Kidney epithelial cell (primary cell): Measurements from ENCODE around the gene SLC39A11. TPM values are rescaled to one million over a fixed set of nuclear protein-coding genes. Genes with fewer than 3 reads are reported as not detected.
"Not testable (repeated sequence)": the region's sequence is repeated elsewhere in the genome, so short reads cannot be mapped to it uniquely, and the experiment has no call there.

ENCODE experiments used
- DNase-seq: peaks from one replicate; pipeline ENCODE4 v3.0.0-alpha.2; 2010; ENCODE audit warnings: low read depth
- H3K27me3 ChIP-seq: 2 replicates; pipeline ENCODE4 v1.6.0; 2011; ENCODE audit warnings: low read length; ENCODE audit not compliant: control insufficient read depth, insufficient read depth
- H3K36me3 ChIP-seq: 2 replicates; pipeline ENCODE4 v1.5.1; 2011; ENCODE audit warnings: low read length; ENCODE audit not compliant: control insufficient read depth, insufficient read depth
- H3K4me3 ChIP-seq: 2 replicates; pipeline ENCODE4 v1.5.1; 2011; ENCODE audit warnings: low read depth, mild to moderate bottlenecking, control low read depth, low read length
- total RNA-seq: library from RNA; depleted of rRNA; stranded (reverse); fragments of >200 nt; gene quantifications from 2 replicates; pipeline ENCODE4 v1.2.3, GENCODE V29; 2015
- TF ChIP-seq, protein P1 (sequence below): IDR thresholded peaks from 2 replicates; pipeline ENCODE4 v1.5.1; 2011; ENCODE audit warnings: mild to moderate bottlenecking, moderate library complexity, low read length, control low read depth, inconsistent platforms; ENCODE audit not compliant: insufficient read depth, poor library complexity, severe bottlenecking

SLC39A11 gene
- total RNA-seq, 1 donor from 2014 or later, result 13.0 TPM

GRCh38 chr17:73068322-73069153, 23.9 kb downstream of the SLC39A11 start:
- peak; percentile 82 for DNase-seq
- no peak overlapping the region for H3K4me3 ChIP-seq
- H3K36me3 ChIP-seq, result no peaks in the 10 kb centered on the region
- no peaks in the 10 kb centered on the region for H3K27me3 ChIP-seq
- TF ChIP-seq, protein P1, sequence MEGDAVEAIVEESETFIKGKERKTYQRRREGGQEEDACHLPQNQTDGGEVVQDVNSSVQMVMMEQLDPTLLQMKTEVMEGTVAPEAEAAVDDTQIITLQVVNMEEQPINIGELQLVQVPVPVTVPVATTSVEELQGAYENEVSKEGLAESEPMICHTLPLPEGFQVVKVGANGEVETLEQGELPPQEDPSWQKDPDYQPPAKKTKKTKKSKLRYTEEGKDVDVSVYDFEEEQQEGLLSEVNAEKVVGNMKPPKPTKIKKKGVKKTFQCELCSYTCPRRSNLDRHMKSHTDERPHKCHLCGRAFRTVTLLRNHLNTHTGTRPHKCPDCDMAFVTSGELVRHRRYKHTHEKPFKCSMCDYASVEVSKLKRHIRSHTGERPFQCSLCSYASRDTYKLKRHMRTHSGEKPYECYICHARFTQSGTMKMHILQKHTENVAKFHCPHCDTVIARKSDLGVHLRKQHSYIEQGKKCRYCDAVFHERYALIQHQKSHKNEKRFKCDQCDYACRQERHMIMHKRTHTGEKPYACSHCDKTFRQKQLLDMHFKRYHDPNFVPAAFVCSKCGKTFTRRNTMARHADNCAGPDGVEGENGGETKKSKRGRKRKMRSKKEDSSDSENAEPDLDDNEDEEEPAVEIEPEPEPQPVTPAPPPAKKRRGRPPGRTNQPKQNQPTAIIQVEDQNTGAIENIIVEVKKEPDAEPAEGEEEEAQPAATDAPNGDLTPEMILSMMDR, result no peak

- H3K27me3 ChIP-seq, H3K4me3 ChIP-seq, DNase-seq, H3K36me3 ChIP-seq: not testable (repeated sequence)
Observed at GRCh38 chr17:73067699-73068098, 24.8 kb downstream of the SLC39A11 start.

DNA sequence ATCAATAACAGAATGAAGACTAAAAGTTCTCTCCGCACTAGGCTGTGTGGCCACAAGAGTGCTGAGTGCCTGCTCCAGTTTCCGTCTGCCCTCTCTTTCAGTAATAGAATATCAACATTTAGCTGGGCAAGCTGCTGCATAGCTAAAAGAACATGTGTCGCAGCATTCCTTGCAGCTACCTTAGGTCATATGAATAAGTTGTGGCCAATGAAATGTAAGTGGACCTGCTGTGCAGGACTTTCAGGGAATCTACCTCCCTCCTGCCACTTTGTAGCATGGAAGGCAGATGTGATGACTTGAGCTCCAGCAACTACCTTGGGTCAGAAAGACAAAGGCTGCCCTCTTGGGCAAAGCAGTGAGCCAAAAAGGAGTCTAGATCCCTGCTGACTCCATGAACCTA, 25.4 kb downstream of the SLC39A11 start:
- Histone ChIP-seq H3K36me3 (no peaks in the 10 kb centered on the region), H3K27me3 (no peaks in the 10 kb centered on the region), H3K4me3 (no peak overlapping the region)
- no peak for DNase-seq
- TF ChIP-seq, protein P1, result no peak

GRCh38 chr17:73066148-73066884, 26.2 kb downstream of the SLC39A11 start:
- TF ChIP-seq, protein P1, result no peak
- no peak overlapping the region for H3K4me3 ChIP-seq
- no peak for DNase-seq
- no peaks in the 10 kb centered on the region for H3K36me3 ChIP-seq
- no peaks in the 10 kb centered on the region for H3K27me3 ChIP-seq

DNA sequence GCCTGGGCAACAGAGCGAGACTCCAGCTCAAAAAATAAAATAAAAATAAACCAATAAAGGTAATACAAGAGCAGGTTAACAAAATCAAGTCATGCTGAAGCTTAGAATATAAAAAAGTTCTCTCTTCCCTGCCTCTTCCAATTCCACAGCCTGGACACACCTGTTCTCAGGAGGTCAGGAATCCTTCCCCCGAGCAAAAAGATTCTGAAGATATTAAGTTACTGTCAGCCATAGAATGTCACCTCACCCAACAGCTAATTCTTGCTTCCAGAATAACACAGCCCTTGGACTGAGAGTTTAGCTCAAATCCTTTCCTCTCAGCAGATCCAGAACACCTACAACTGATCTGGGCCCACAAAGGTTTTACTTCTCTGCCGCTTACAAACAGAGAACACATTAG, 27.1 kb downstream of the SLC39A11 start:
- no peak overlapping the region for H3K4me3 ChIP-seq
- no peaks in the 10 kb centered on the region for H3K27me3 ChIP-seq
- DNase-seq, result no peak
- TF ChIP-seq, protein P1, result no peak
- no peaks in the 10 kb centered on the region for H3K36me3 ChIP-seq

GRCh38 chr17:73064084-73064938, 28.2 kb downstream of the SLC39A11 start:
- TF ChIP-seq, protein P1, result no peak
- Histone ChIP-seq H3K36me3 (no peaks in the 10 kb centered on the region), H3K27me3 (no peaks in the 10 kb centered on the region), H3K4me3 (no peak overlapping the region)
- DNase-seq, result no peak
